Hepatic stellate cell (primary cell): Measurements from ENCODE around the gene SPEG.
A peak's percentile ranks its signal among the peaks of the same experiment; 100 is the strongest.
"Not testable (repeated sequence)": the region's sequence is repeated elsewhere in the genome, so short reads cannot be mapped to it uniquely, and the experiment has no call there.

Source experiments
- DNase-seq: peaks from one replicate; pipeline ENCODE4 v3.0.0; 2011; ENCODE audit warnings: low spot score

SPEG gene

GRCh38 chr2:219434718-219435525 is at the start of gene SPEG:
Gene SPEG, plus strand, starts transcription at chr2:219434843. Its CDS starts 135 bp downstream, at chr2:219434978.
- peak; percentile 41 for DNase-seq

GRCh38 chr2:219384859-219385258 is 49.8 kb upstream of the SPEG start:
- no peak for DNase-seq

GRCh38 chr2:219385958-219386520 is 48.6 kb upstream of the SPEG start:
- DNase-seq: no peak

GRCh38 chr2:219386532-219387280 is 47.9 kb upstream of the SPEG start:
- no peak for DNase-seq

- DNase-seq: peak; percentile 91
These were observed 47.1 kb upstream of the SPEG start, which contains the start of gene DNPEP for GRCh38 chr2:219387306-219388120. Gene DNPEP, minus strand, starts transcription at chr2:219387912. Its CDS starts 118 bp downstream, at chr2:219387794.

GRCh38 chr2:219388121-219388906 is 46.3 kb upstream of the SPEG start:
- peak; percentile 95 for DNase-seq

GRCh38 chr2:219388907-219389156 is 45.8 kb upstream of the SPEG start:
- no peak for DNase-seq

GRCh38 chr2:219392754-219393153 is 41.9 kb upstream of the SPEG start:
- no peak for DNase-seq

GRCh38 chr2:219395056-219395455 is 39.6 kb upstream of the SPEG start:
- not testable (repeated sequence) for DNase-seq

GRCh38 chr2:219395609-219396008 is 39.0 kb upstream of the SPEG start:
- no peak for DNase-seq

- DNase-seq: no peak
These were observed 37.7 kb upstream of the SPEG start for GRCh38 chr2:219396863-219397457.

GRCh38 chr2:219398721-219399363 is 35.8 kb upstream of the SPEG start:
- no peak for DNase-seq

- DNase-seq: no peak
These were observed 34.7 kb upstream of the SPEG start for GRCh38 chr2:219399716-219400478.

GRCh38 chr2:219400562-219400961 is 34.1 kb upstream of the SPEG start:
- no peak for DNase-seq

GRCh38 chr2:219401606-219402005 is 33.0 kb upstream of the SPEG start:
- DNase-seq: no peak

- peak; percentile 76 for DNase-seq
These were observed 31.8 kb upstream of the SPEG start for GRCh38 chr2:219402665-219403515.

GRCh38 chr2:219403861-219404260 is 30.8 kb upstream of the SPEG start:
- no peak for DNase-seq

GRCh38 chr2:219404291-219404910 is 30.2 kb upstream of the SPEG start:
- no peak for DNase-seq
